B cell (primary cell): ENCODE measurements around the gene MZT2A. TPM values are rescaled to one million over a fixed set of nuclear protein-coding genes. Genes with fewer than 3 reads are reported as not detected.
"Not testable (repeated sequence)": the region's sequence is repeated elsewhere in the genome, so short reads cannot be mapped to it uniquely, and the experiment has no call there.

Experiments used
- ATAC-seq: fragments of 200-7000 bp; cut with Tn5 transposase; one replicate; pipeline ENCODE4 v1.10.0; 2021; ENCODE audit warnings: low read depth, mild to moderate bottlenecking, moderate number of reproducible peaks, moderate library complexity
- CTCF ChIA-PET: fragments of 350-600 bp; sonication (Branson Sonifier 250); formaldehyde crosslinking; loops from one replicate; lab custom pipeline; 2021; ENCODE audit warnings: antibody characterized with exemption, inconsistent platforms; lab: Charles Lee
- POLR2A ChIA-PET: fragments of 350-600 bp; sonication (Branson Sonifier 250); formaldehyde crosslinking; loops from one replicate; lab custom pipeline; 2021; ENCODE audit warnings: antibody characterized with exemption; lab: Charles Lee
- DNase-seq: peaks from one replicate; pipeline ENCODE4 v3.0.0; 2013
- H2AFZ ChIP-seq: 2 replicates; pipeline ENCODE4 v1.6.1; 2012; ENCODE audit warnings: mild to moderate bottlenecking, low read depth, low read length; ENCODE audit not compliant: insufficient read depth, poor library complexity, severe bottlenecking
- H3K27ac ChIP-seq, 2 donors: 1 replicate in 1 of 2; 2 replicates in 1 of 2; pipeline ENCODE4 v1.5.1; 2012 to 2013; ENCODE audit warnings: low read length in 2 of 2, mild to moderate bottlenecking in 2 of 2, moderate library complexity in 1 of 2
- H3K27me3 ChIP-seq, 4 experiments: fragments of 200-600 bp in 1 of 4; sonication (generic) in 1 of 4; replicated peaks in 1 of 4; 1 replicate in 2 of 4; 2 replicates in 2 of 4; pipeline versions ENCODE4 v1.6.1 to v1.7.0; 2013 to 2016; ENCODE audit warnings: low read length in 3 of 4, mild to moderate bottlenecking in 2 of 4, mixed read lengths in 1 of 4, moderate library complexity in 1 of 4; ENCODE audit not compliant: insufficient read depth in 4 of 4, control insufficient read depth in 3 of 4; ENCODE audit errors: control extremely low read depth in 1 of 4
- H3K36me3 ChIP-seq, 2 experiments: replicated peaks in 1 of 2; 1 replicate in 1 of 2; 2 replicates in 1 of 2; pipeline versions ENCODE4 v1.6.1 to v1.7.1; 2013; ENCODE audit warnings: low read length in 1 of 2; ENCODE audit not compliant: insufficient read depth in 2 of 2, control insufficient read depth in 1 of 2; ENCODE audit errors: control extremely low read depth in 1 of 2, extremely low read depth in 1 of 2
- H3K4me1 ChIP-seq, 2 donors: fragments of 200-600 bp in 1 of 2; sonication (generic) in 1 of 2; 1 replicate in 1 of 2; 2 replicates in 1 of 2; pipeline versions ENCODE4 v1.5.1 to v1.6.1; 2013 to 2017; ENCODE audit warnings: low read length in 2 of 2; ENCODE audit not compliant: control insufficient read depth in 2 of 2, insufficient read depth in 2 of 2
- H3K4me2 ChIP-seq: replicated peaks from 2 replicates; pipeline ENCODE3; 2012; ENCODE audit warnings: mild to moderate bottlenecking, low read depth, low read length; ENCODE audit not compliant: poor library complexity, severe bottlenecking
- H3K4me3 ChIP-seq, 5 experiments: fragments of 200-600 bp in 1 of 5; sonication (generic) in 1 of 5; 1 replicate in 3 of 5; 2 replicates in 2 of 5; pipeline versions ENCODE4 v1.5.1 to v1.7.0; 2011 to 2016; ENCODE audit warnings: low read length in 4 of 5, mild to moderate bottlenecking in 4 of 5, low read depth in 2 of 5, control low read depth in 1 of 5, moderate library complexity in 1 of 5; ENCODE audit not compliant: insufficient read depth in 1 of 5; ENCODE audit errors: control extremely low read depth in 1 of 5, extremely low read depth in 1 of 5
- H3K79me2 ChIP-seq: fragments of 200-600 bp; sonication (generic); one replicate; pipeline ENCODE4 v1.6.0; 2016; ENCODE audit warnings: low read length; ENCODE audit not compliant: control insufficient read depth, insufficient read depth
- H3K9ac ChIP-seq: fragments of 200-600 bp; sonication (generic); 2 replicates; pipeline ENCODE4 v1.6.1; 2017; ENCODE audit warnings: mild to moderate bottlenecking, low read length, moderate library complexity
- H3K9me3 ChIP-seq, 3 donors: one replicate each; pipeline versions ENCODE4 v1.6.1 to v1.7.1; 2013; ENCODE audit warnings: low read length in 2 of 3; ENCODE audit not compliant: control insufficient read depth in 2 of 3, insufficient read depth in 1 of 3; ENCODE audit errors: control extremely low read depth in 1 of 3
- H4K20me1 ChIP-seq: 2 replicates; pipeline ENCODE4 v1.6.0; 2012; ENCODE audit warnings: mild to moderate bottlenecking, low read length; ENCODE audit not compliant: insufficient read depth, control insufficient read depth, poor library complexity, severe bottlenecking
- H3K27ac Mint-ChIP-seq: one replicate; pipeline ENCODE4 v1.8.0; 2021; ENCODE audit warnings: mixed read lengths
- H3K27me3 Mint-ChIP-seq: one replicate; pipeline ENCODE4 v1.8.0; 2021; ENCODE audit warnings: mixed read lengths
- H3K4me1 Mint-ChIP-seq: one replicate; pipeline ENCODE4 v1.8.0; 2021; ENCODE audit warnings: mixed read lengths
- H3K4me3 Mint-ChIP-seq: one replicate; pipeline ENCODE4 v1.8.0; 2021; ENCODE audit warnings: mixed read lengths
- H3K9me3 Mint-ChIP-seq: one replicate; pipeline ENCODE4 v1.8.0; 2022; ENCODE audit warnings: mixed read lengths; ENCODE audit not compliant: insufficient read depth
- EZH2 ChIP-seq: IDR thresholded peaks from 2 replicates; pipeline ENCODE4 v1.6.1; 2012; ENCODE audit warnings: borderline replicate concordance, low read depth, mild to moderate bottlenecking, moderate library complexity, low read length; ENCODE audit not compliant: insufficient read depth, poor library complexity, severe bottlenecking
- WGBS: methylation state at CpG from one replicate; pipeline ENCODE4 v1.1.5; 2013; ENCODE audit warnings: missing lambda C conversion rate; ENCODE audit not compliant: insufficient coverage; 5-methylcytosine and 5-hydroxymethylcytosine counted together
- intact Hi-C: fragments of 100-400 bp; cut with micrococcal nuclease; formaldehyde crosslinking; loops from one replicate; pipeline ENCODE4 v1.10.0; 2022
- polyA plus RNA-seq: library from polyadenylated mRNA; depleted of rRNA; stranded (reverse); fragments of >200 nt; gene quantifications from 2 replicates; pipeline ENCODE4 v1.2.3, GENCODE V29; 2012
- total RNA-seq, 2 donors: library from RNA; stranded (reverse); fragments of 120-200 nt in 1 of 2; gene quantifications; 1 replicate in 1 of 2; 2 replicates in 1 of 2; pipeline versions ENCODE4 v1.2.3 to v1.2.4, GENCODE V29; 2013 to 2022
- TF ChIP-seq, protein P1 (sequence below): fragments of 200-600 bp; IDR thresholded peaks from one replicate; pipeline ENCODE4 v1.8.0; 2022; ENCODE audit warnings: antibody characterized with exemption, mild to moderate bottlenecking

The MZT2A gene
- total and polyA plus RNA-seq, 2 donors (not counting 1 experiment from before 2014, with no cell fraction given), result 53.3 to 76.1 TPM

DNA sequence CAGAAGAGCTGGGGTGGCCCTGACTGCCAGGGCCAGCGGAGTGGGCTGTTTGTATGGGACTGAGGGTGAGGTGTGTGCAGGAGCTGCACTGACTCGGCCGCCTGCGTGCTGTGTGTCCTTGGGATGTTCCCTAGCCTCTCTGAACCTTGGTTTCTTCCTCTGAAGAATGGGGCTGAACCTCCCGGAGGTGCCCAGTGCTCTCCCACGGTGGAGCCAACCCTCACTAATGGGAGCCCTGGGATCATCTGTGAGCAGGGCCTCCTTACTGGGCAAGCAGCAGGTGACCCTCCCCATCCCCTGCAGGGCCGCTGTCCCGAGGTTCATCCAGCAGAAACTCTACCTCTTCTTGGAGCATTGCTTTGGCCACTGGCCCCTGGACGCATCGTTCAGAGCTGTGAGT lies 23.8 kb upstream of the MZT2A start:
- Histone ChIP-seq H3K79me2 (no peaks in the 10 kb centered on the region), H3K9ac (no peak overlapping the region), H2AFZ (no peak overlapping the region), H3K4me1 (peaks cover 11 to 13% of the 10 kb centered on the region in 2 donors), H3K9me3 (no peaks in the 10 kb centered on the region), H3K27ac (no peak overlapping the region), H3K4me3 (no peak overlapping the region), H3K4me2 (no peak overlapping the region), H3K27me3 (no peaks in the 10 kb centered on the region), H3K36me3 (peaks cover 2 to 9% of the 10 kb centered on the region in 2 experiments), H4K20me1 (no peaks in the 10 kb centered on the region)
- intact Hi-C loops, result loop anchor here (10.0 kb wide), 1 partner anchor 101 kb away; no protein-coding TSS in a partner anchor
- Mint-ChIP-seq H3K27me3 (no peaks in the 10 kb centered on the region), H3K4me1 (peaks cover 23% of the 10 kb centered on the region), H3K27ac (peak overlapping the region; percentile 37), H3K9me3 (no peaks in the 10 kb centered on the region), H3K4me3 (no peak overlapping the region)
- POLR2A ChIA-PET, result no interaction called here
- 85% methylated on average over 6 of the region's 10 CpGs for WGBS
- TF ChIP-seq, protein P1, sequence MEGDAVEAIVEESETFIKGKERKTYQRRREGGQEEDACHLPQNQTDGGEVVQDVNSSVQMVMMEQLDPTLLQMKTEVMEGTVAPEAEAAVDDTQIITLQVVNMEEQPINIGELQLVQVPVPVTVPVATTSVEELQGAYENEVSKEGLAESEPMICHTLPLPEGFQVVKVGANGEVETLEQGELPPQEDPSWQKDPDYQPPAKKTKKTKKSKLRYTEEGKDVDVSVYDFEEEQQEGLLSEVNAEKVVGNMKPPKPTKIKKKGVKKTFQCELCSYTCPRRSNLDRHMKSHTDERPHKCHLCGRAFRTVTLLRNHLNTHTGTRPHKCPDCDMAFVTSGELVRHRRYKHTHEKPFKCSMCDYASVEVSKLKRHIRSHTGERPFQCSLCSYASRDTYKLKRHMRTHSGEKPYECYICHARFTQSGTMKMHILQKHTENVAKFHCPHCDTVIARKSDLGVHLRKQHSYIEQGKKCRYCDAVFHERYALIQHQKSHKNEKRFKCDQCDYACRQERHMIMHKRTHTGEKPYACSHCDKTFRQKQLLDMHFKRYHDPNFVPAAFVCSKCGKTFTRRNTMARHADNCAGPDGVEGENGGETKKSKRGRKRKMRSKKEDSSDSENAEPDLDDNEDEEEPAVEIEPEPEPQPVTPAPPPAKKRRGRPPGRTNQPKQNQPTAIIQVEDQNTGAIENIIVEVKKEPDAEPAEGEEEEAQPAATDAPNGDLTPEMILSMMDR, result no peak
- no peak for TF ChIP-seq EZH2
- CTCF ChIA-PET, result no interaction called here
- ATAC-seq, result no peak
- DNase-seq, result no peak

- H2AFZ ChIP-seq, H3K27me3 Mint-ChIP-seq, POLR2A ChIA-PET, H4K20me1 ChIP-seq, CTCF ChIA-PET, H3K4me3 Mint-ChIP-seq, DNase-seq, H3K79me2 ChIP-seq, H3K9me3 ChIP-seq, H3K9me3 Mint-ChIP-seq, H3K4me2 ChIP-seq, H3K36me3 ChIP-seq, H3K4me3 ChIP-seq, H3K27ac ChIP-seq, H3K9ac ChIP-seq, H3K27me3 ChIP-seq, ATAC-seq: not testable (repeated sequence)
- intact Hi-C loops, result loop anchor here (10.0 kb wide), 1 partner anchor 100 kb away; no protein-coding TSS in a partner anchor
- Mint-ChIP-seq H3K27ac (peak overlapping the region; percentile 46), H3K4me1 (peaks cover 23% of the 10 kb centered on the region)
- peaks cover 11 to 13% of the 10 kb centered on the region in 2 donors for H3K4me1 ChIP-seq
- 63% methylated on average over 5 of the region's 14 CpGs for WGBS
Measured at GRCh38 chr2:131515235-131515634, 23.0 kb upstream of the MZT2A start.

DNA sequence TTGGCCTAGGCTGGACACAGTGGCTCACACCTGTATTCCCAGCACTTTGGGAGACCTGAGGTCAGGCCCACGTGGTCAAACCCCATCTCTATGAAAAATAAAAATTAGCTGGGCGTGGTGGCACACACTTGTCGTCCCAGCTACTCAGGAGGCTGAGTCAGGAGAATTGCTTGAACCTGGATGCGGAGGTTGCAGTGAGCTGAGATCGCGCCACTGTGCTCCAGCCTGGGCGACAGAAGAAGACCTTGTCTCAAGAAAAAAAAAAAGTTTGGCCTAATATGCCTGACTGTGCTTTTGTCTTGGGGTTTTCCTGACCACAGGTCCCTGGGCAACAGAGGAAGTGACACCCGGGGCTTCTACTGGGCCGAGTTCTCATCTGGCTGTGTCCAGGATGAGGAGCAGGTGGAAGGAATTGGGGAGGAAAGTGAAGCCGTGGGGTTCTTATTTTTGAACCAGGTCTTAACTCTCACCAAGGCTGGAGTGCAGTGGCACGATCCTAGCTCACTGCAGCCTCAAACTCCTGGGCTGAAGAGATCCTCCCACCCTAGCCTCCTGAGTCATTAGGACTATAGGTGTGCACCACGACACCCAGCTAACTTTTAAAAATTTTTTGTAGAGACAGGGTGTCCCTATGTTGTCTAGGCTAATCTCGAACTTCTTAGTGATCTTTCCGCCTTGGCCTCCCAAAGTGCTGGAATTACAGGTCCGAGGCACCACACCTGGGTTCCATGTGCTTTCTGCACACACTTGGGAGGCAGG lies 22.4 kb upstream of the MZT2A start:
- H3K4me3 ChIP-seq, H4K20me1 ChIP-seq, H3K9me3 Mint-ChIP-seq, H3K9me3 ChIP-seq, H3K9ac ChIP-seq, H3K79me2 ChIP-seq, H3K27me3 Mint-ChIP-seq, POLR2A ChIA-PET, H3K27me3 ChIP-seq, H2AFZ ChIP-seq, H3K4me3 Mint-ChIP-seq: not testable (repeated sequence)
- peaks cover 23% of the 10 kb centered on the region for H3K4me1 Mint-ChIP-seq
- H3K27ac Mint-ChIP-seq, result peak overlapping the region; percentile 67
- ATAC-seq (peak; percentile 76), DNase-seq (peak; percentile 57)
- H3K4me1 ChIP-seq, result peaks cover 11 to 13% of the 10 kb centered on the region in 2 donors
- peak overlapping the region; percentile 12 for H3K4me2 ChIP-seq
- intact Hi-C loops, result loop anchor here (10.0 kb wide), 1 partner anchor 100 kb away; no protein-coding TSS in a partner anchor
- peak overlapping the region in 1 of 2 donors; percentile 57 for H3K27ac ChIP-seq
- CTCF ChIA-PET, result interaction anchor here (1.4 kb wide), 1 partner anchor 22 kb away, joined by 3 read pairs; no protein-coding TSS in a partner anchor
- peaks cover 2 to 11% of the 10 kb centered on the region in 2 experiments for H3K36me3 ChIP-seq
- WGBS, result 44% methylated on average over 7 of the region's 15 CpGs
